RWPE1 (cell line): ENCODE data around the gene ZNF219.

ENCODE experiments used
- CTCF ChIA-PET: fragments of 350-600 bp; sonication (Branson Sonifier 250); formaldehyde crosslinking; extraction: SDS; loops from one replicate; lab custom pipeline; 2021; lab: Yijun Ruan, JAX
- POLR2A ChIA-PET: fragments of 400-600 bp; formaldehyde crosslinking; extraction: SDS; loops from one replicate; lab custom pipeline; 2020; ENCODE audit warnings: antibody characterized with exemption; ENCODE audit not compliant: low non-redundant PET; lab: Yijun Ruan, JAX
- DNase-seq: peaks from one replicate; pipeline ENCODE4 v3.0.0; 2012; ENCODE audit warnings: low spot score
- H3K27ac ChIP-seq: fragments of 450-650 bp; 2 replicates; pipeline ENCODE4 v1.5.1; 2017
- CTCF ChIP-seq: fragments of 450-650 bp; conservative IDR thresholded peaks from 2 replicates; pipeline ENCODE4 v1.5.1; 2017; ENCODE audit warnings: low read depth, mild to moderate bottlenecking

The ZNF219 gene

GRCh38 chr14:21061347-21061668, 37.1 kb downstream of the ZNF219 start:
- no peak overlapping the region for H3K27ac ChIP-seq
- no peak for TF ChIP-seq CTCF
- ChIA-PET POLR2A (no interaction called here), CTCF (interaction anchor here (0.6 to 1.0 kb wide), 2 partner anchors 10 to 35 kb away, joined by 3 read pairs; no protein-coding TSS in a partner anchor)
- DNase-seq = no peak

GRCh38 chr14:21060614-21061346, 37.7 kb downstream of the ZNF219 start:
- no peak for TF ChIP-seq CTCF
- CTCF ChIA-PET = interaction anchor here (0.7 to 1.0 kb wide), 2 partner anchors 10 to 320 kb away, joined by 3 read pairs; no protein-coding TSS in a partner anchor
- no peak for DNase-seq
- POLR2A ChIA-PET = no interaction called here
- H3K27ac ChIP-seq = no peak overlapping the region

- no peak overlapping the region for H3K27ac ChIP-seq
- CTCF ChIA-PET = no interaction called here
- no peak for TF ChIP-seq CTCF
- no peak for DNase-seq
- POLR2A ChIA-PET = no interaction called here
Measured at GRCh38 chr14:21059842-21060613, 38.4 kb downstream of the ZNF219 start.

GRCh38 chr14:21058903-21059302, 39.6 kb downstream of the ZNF219 start:
- H3K27ac ChIP-seq = no peak overlapping the region
- no peak for TF ChIP-seq CTCF
- no peak for DNase-seq
- CTCF ChIA-PET = interaction anchor here (1.9 kb wide), 1 partner anchor 44 kb away, joined by 5 read pairs; no protein-coding TSS in a partner anchor
- POLR2A ChIA-PET = no interaction called here

- DNase-seq = no peak
- ChIA-PET CTCF (interaction anchor here (0.7 to 1.9 kb wide), 2 partner anchors 40 to 43 kb away, joined by 5 to 6 read pairs; no protein-coding TSS in a partner anchor), POLR2A (no interaction called here)
- no peak for TF ChIP-seq CTCF
- no peak within 1 kb of the TSS for H3K27ac ChIP-seq
Measured at GRCh38 chr14:21057803-21058675, 40.4 kb downstream of the ZNF219 start, which contains the start of gene RNASE8. Gene RNASE8 (plus strand): TSS chr14:21057822. CDS start chr14:21057893, 71 bp downstream.
